ENCODE measurements around the gene HOXB6. TPM values are rescaled to one million over a fixed set of nuclear protein-coding genes. Genes with fewer than 3 reads are reported as not detected.

The HOXB6 gene
- total and polyA plus RNA-seq, 9 donors: 0.25 to 10.3 (median 1.2) TPM

GRCh38 chr17:48569674-48570324 lies 35.0 kb downstream of the HOXB6 start:
- intact Hi-C loops (cut with DNase I): no loop called here
- DNase-seq: no peak
- WGBS, 3 donors: 46 to 61% (median 46%) methylated on average over 6 of the region's 6 CpGs
- Histone ChIP-seq H3K9me3 (no peaks in the 10 kb centered on the region), H3K36me3 (no peaks in the 10 kb centered on the region), H3K27me3 (no peaks in the 10 kb centered on the region), H3K4me1 (ENCODE audit: insufficient read depth) (no peaks in the 10 kb centered on the region), H3K4me3 (no peak overlapping the region), H3K27ac (no peak overlapping the region)
- TF ChIP-seq POLR2A (IDR thresholded peaks at IDR 0.05) (no peak), EP300 (IDR thresholded peaks at IDR 0.05) (no peak), CTCF (IDR thresholded peaks at IDR 0.05) (no peak)

GRCh38 chr17:48569240-48569582 lies 35.6 kb downstream of the HOXB6 start:
- Histone ChIP-seq H3K27me3 (no peaks in the 10 kb centered on the region), H3K4me1 (ENCODE audit: insufficient read depth) (no peaks in the 10 kb centered on the region), H3K36me3 (no peaks in the 10 kb centered on the region), H3K9me3 (no peaks in the 10 kb centered on the region), H3K4me3 (no peak overlapping the region), H3K27ac (no peak overlapping the region)
- TF ChIP-seq CTCF (IDR thresholded peaks at IDR 0.05) (no peak), POLR2A (IDR thresholded peaks at IDR 0.05) (no peak), EP300 (IDR thresholded peaks at IDR 0.05) (no peak)
- intact Hi-C loops (cut with DNase I): no loop called here
- 22 to 39% (median 25%) methylated on average over 3 of the region's 3 CpGs for WGBS, 3 donors
- DNase-seq: no peak

- no peak for DNase-seq
- 5 to 13% (median 7%) methylated on average over 33 of the region's 33 CpGs for WGBS, 3 donors
- TF ChIP-seq CTCF (IDR thresholded peaks at IDR 0.05) (no peak), POLR2A (IDR thresholded peaks at IDR 0.05) (no peak), EP300 (IDR thresholded peaks at IDR 0.05) (no peak)
- no peaks in the 10 kb centered on the region for H3K9me3 ChIP-seq
- no peaks in the 10 kb centered on the region for H3K27me3 ChIP-seq
- no peak overlapping the region for H3K4me3 ChIP-seq
- H3K27ac ChIP-seq: no peak overlapping the region
- no peaks in the 10 kb centered on the region for H3K36me3 ChIP-seq
- H3K4me1 ChIP-seq (ENCODE audit: insufficient read depth): no peaks in the 10 kb centered on the region
- intact Hi-C loops (cut with DNase I): no loop called here
Observed at GRCh38 chr17:48568499-48569239, 36.1 kb downstream of the HOXB6 start.

GRCh38 chr17:48567646-48568354 lies 37.0 kb downstream of the HOXB6 start:
- Histone ChIP-seq H3K27ac (no peak overlapping the region), H3K4me1 (ENCODE audit: insufficient read depth) (no peaks in the 10 kb centered on the region), H3K9me3 (no peaks in the 10 kb centered on the region), H3K36me3 (no peaks in the 10 kb centered on the region), H3K4me3 (no peak overlapping the region), H3K27me3 (no peaks in the 10 kb centered on the region)
- TF ChIP-seq CTCF (IDR thresholded peaks at IDR 0.05) (no peak), EP300 (IDR thresholded peaks at IDR 0.05) (no peak)
- WGBS, 3 donors: 60 to 62% (median 60%) methylated on average over 2 of the region's 2 CpGs
- DNase-seq: no peak
- intact Hi-C loops (cut with DNase I): no loop called here

Measured in ovary (tissue), 9 donors.